H1 (cell line): ENCODE results near the gene TAOK1. TPM values are rescaled to one million over a fixed set of nuclear protein-coding genes. Genes with fewer than 3 reads are reported as not detected.
"Not testable (repeated sequence)": the region's sequence is repeated elsewhere in the genome, so short reads cannot be mapped to it uniquely, and the experiment has no call there.

Source experiments
- CTCF ChIA-PET: fragments of 300-600 bp; sonication (Branson Sonifier 250); formaldehyde crosslinking; loops from one replicate; lab custom pipeline; 2021; ENCODE audit not compliant: partially characterized antibody; lab: Charles Lee
- POLR2A ChIA-PET: fragments of 300-600 bp; sonication (Branson Sonifier 250); formaldehyde crosslinking; loops from one replicate; lab custom pipeline; 2021; ENCODE audit warnings: inconsistent platforms; ENCODE audit not compliant: partially characterized antibody; lab: Charles Lee
- DNase-seq, 2 experiments: peaks; one replicate each; pipeline versions ENCODE4 v3.0.0 to v3.0.0-alpha.2; 2010 to 2022; ENCODE audit warnings: low spot score in 2 of 2, low read depth in 1 of 2, mixed read lengths in 1 of 2
- FAIRE-seq: peaks from 2 replicates; lab custom pipeline; 2011; peaks lifted over from hg19 to GRCh38; lab: Jason Lieb, UNC
- H2AFZ ChIP-seq: 2 replicates; pipeline ENCODE4 v1.8.1; 2012; ENCODE audit warnings: low read length, inconsistent platforms
- H2AK5ac ChIP-seq: 2 replicates; pipeline ENCODE4 v1.6.1; 2013; ENCODE audit warnings: low read depth, low read length
- H2BK120ac ChIP-seq: replicated peaks from 2 replicates; pipeline ENCODE3; 2013; ENCODE audit warnings: low read depth, low read length, inconsistent platforms
- H2BK12ac ChIP-seq: 2 replicates; pipeline ENCODE4 v1.6.1; 2013; ENCODE audit warnings: low read depth, low read length
- H2BK15ac ChIP-seq: 2 replicates; pipeline ENCODE4 v1.6.1; 2013; ENCODE audit warnings: low read length
- H2BK20ac ChIP-seq: 2 replicates; pipeline ENCODE4 v1.6.1; 2013; ENCODE audit warnings: low read length
- H2BK5ac ChIP-seq: 2 replicates; pipeline ENCODE4 v1.6.1; 2013; ENCODE audit warnings: low read depth, low read length
- H3K14ac ChIP-seq: 2 replicates; pipeline ENCODE4 v1.6.1; 2013; ENCODE audit warnings: inconsistent platforms; ENCODE audit not compliant: insufficient read length
- H3K18ac ChIP-seq: 2 replicates; pipeline ENCODE4 v1.6.1; 2013; ENCODE audit warnings: low read length; ENCODE audit errors: extremely low read depth
- H3K23ac ChIP-seq: 2 replicates; pipeline ENCODE4 v1.6.1; 2013; ENCODE audit warnings: inconsistent platforms; ENCODE audit not compliant: insufficient read length
- H3K23me2 ChIP-seq: 2 replicates; pipeline ENCODE4 v1.6.1; 2013; ENCODE audit warnings: low read depth, low read length
- H3K27ac ChIP-seq: 2 replicates; pipeline ENCODE4 v1.6.1; 2011; ENCODE audit warnings: low read depth, low read length, inconsistent platforms
- H3K27me3 ChIP-seq, 4 experiments: replicated peaks in 1 of 4; 1 replicate in 1 of 4; 2 replicates in 3 of 4; pipeline versions ENCODE4 v1.6.1 to v1.8.1; 2011 to 2013; ENCODE audit warnings: low read length in 3 of 4, mild to moderate bottlenecking in 3 of 4, inconsistent platforms in 2 of 4, mixed read lengths in 2 of 4, moderate library complexity in 1 of 4; ENCODE audit not compliant: control insufficient read depth in 3 of 4, insufficient read depth in 3 of 4; ENCODE audit errors: extremely low read depth in 1 of 4
- H3K36me3 ChIP-seq, 4 experiments: 2 replicates each; pipeline versions ENCODE4 v1.6.1 to v1.8.1; 2011 to 2013; ENCODE audit warnings: mild to moderate bottlenecking in 4 of 4, low read length in 3 of 4, moderate library complexity in 2 of 4, control low read depth in 1 of 4, inconsistent platforms in 1 of 4; ENCODE audit not compliant: insufficient read depth in 4 of 4, control insufficient read depth in 2 of 4
- H3K4ac ChIP-seq: replicated peaks from 2 replicates; pipeline ENCODE3; 2013; ENCODE audit warnings: low read length, low read depth, mixed read lengths, inconsistent platforms; ENCODE audit not compliant: insufficient read length
- H3K4me1 ChIP-seq, 4 experiments: replicated peaks in 1 of 4; 1 replicate in 1 of 4; 2 replicates in 3 of 4; pipeline versions ENCODE4 v1.6.1 to v1.8.1; 2011 to 2013; ENCODE audit warnings: low read length in 3 of 4, inconsistent platforms in 2 of 4, mixed read lengths in 1 of 4; ENCODE audit not compliant: insufficient read depth in 4 of 4, control insufficient read depth in 3 of 4
- H3K4me2 ChIP-seq, 2 experiments: 2 replicates each; pipeline versions ENCODE4 v1.6.1 to v1.8.1; 2011 to 2013; ENCODE audit warnings: low read depth in 2 of 2, low read length in 2 of 2, control low read depth in 1 of 2, inconsistent platforms in 1 of 2, mild to moderate bottlenecking in 1 of 2; ENCODE audit not compliant: insufficient read depth in 1 of 2
- H3K4me3 ChIP-seq, 4 experiments: fragments of 200-600, 300-600 bp in 1 of 4; sonication (generic), shearing (Covaris generic), sonication (Bioruptor Twin) in 1 of 4; 2 replicates each; pipeline versions ENCODE4 v1.5.1 to v1.8.1; 2011 to 2016; ENCODE audit warnings: low read length in 4 of 4, low read depth in 3 of 4, control low read depth in 2 of 4, inconsistent platforms in 2 of 4, mild to moderate bottlenecking in 2 of 4, mixed read lengths in 1 of 4, moderate library complexity in 1 of 4; ENCODE audit not compliant: insufficient read depth in 2 of 4; ENCODE audit errors: extremely low read depth in 1 of 4
- H3K56ac ChIP-seq: replicated peaks from 2 replicates; pipeline ENCODE3; 2013; ENCODE audit warnings: low read depth, mild to moderate bottlenecking, mixed read lengths, low read length, inconsistent platforms; ENCODE audit not compliant: insufficient read length
- H3K79me1 ChIP-seq: 2 replicates; pipeline ENCODE4 v1.6.1; 2013; ENCODE audit warnings: low read depth, low read length, control low read depth
- H3K79me2 ChIP-seq, 2 experiments: 2 replicates each; pipeline versions ENCODE4 v1.6.1 to v1.8.1; 2012 to 2013; ENCODE audit warnings: low read length in 2 of 2, mild to moderate bottlenecking in 2 of 2, inconsistent platforms in 1 of 2; ENCODE audit not compliant: insufficient read depth in 2 of 2, control insufficient read depth in 1 of 2
- H3K9ac ChIP-seq, 4 experiments: replicated peaks in 1 of 4; 1 replicate in 1 of 4; 2 replicates in 3 of 4; pipeline versions ENCODE4 v1.6.1 to v1.8.1; 2011 to 2013; ENCODE audit warnings: low read depth in 3 of 4, low read length in 3 of 4, control low read depth in 2 of 4, mild to moderate bottlenecking in 2 of 4, moderate library complexity in 2 of 4, inconsistent platforms in 1 of 4; ENCODE audit errors: extremely low read depth in 1 of 4
- H3K9me3 ChIP-seq, 2 experiments: 2 replicates each; pipeline versions ENCODE4 v1.6.1 to v1.8.1; 2012 to 2013; ENCODE audit warnings: mild to moderate bottlenecking in 2 of 2, moderate library complexity in 2 of 2, control low read depth in 1 of 2, inconsistent platforms in 1 of 2, low read depth in 1 of 2, low read length in 1 of 2, mixed read lengths in 1 of 2; ENCODE audit not compliant: insufficient read depth in 2 of 2
- H4K20me1 ChIP-seq, 2 experiments: replicated peaks in 1 of 2; 2 replicates each; pipeline versions ENCODE3 to v1.8.1; 2011 to 2013; ENCODE audit warnings: inconsistent platforms in 2 of 2, low read length in 2 of 2, mild to moderate bottlenecking in 1 of 2; ENCODE audit not compliant: insufficient read depth in 2 of 2, control insufficient read depth in 1 of 2
- H4K5ac ChIP-seq: 2 replicates; pipeline ENCODE4 v1.6.1; 2013; ENCODE audit warnings: low read length, low read depth, mixed read lengths, inconsistent platforms; ENCODE audit not compliant: insufficient read length
- H4K8ac ChIP-seq: 2 replicates; pipeline ENCODE4 v1.8.0; 2013; ENCODE audit warnings: mild to moderate bottlenecking, moderate library complexity, low read length, inconsistent platforms; ENCODE audit not compliant: insufficient read depth; ENCODE audit errors: extremely low read depth
- H4K91ac ChIP-seq: replicated peaks from 2 replicates; pipeline ENCODE3; 2013; ENCODE audit warnings: low read length, mixed read lengths, inconsistent platforms; ENCODE audit not compliant: insufficient read length
- WGBS, 2 experiments: shearing (Covaris generic) in 1 of 2; methylation state at CpG; one replicate each; pipeline versions ENCODE4 v1.1.6 to v1.1.7; 2013 to 2015; ENCODE audit warnings: low lambda C conversion rate in 2 of 2, mixed read lengths in 2 of 2, inconsistent platforms in 1 of 2, low coverage in 1 of 2, missing lambda C conversion rate in 1 of 2; ENCODE audit not compliant: insufficient replicate concordance in 2 of 2, insufficient coverage in 1 of 2, insufficient read length in 1 of 2; ENCODE audit errors: extremely low coverage in 1 of 2, missing lambda C conversion rate in 1 of 2; 5-methylcytosine and 5-hydroxymethylcytosine counted together
- polyA plus RNA-seq, 7 experiments: library from polyadenylated mRNA; depleted of rRNA in 3 of 7; stranded (reverse) in 5 of 7; unstranded in 2 of 7; fragments of >200 nt in 5 of 7; fragments of 200-250 nt in 2 of 7; gene quantifications; 1 replicate in 5 of 7; 2 replicates in 1 of 7; 4 replicates in 1 of 7; pipeline versions ENCODE4 v1.2.1 to v1.2.3, GENCODE V29; 2011 to 2013; ENCODE audit warnings: missing spikeins in 2 of 7, mixed read lengths in 2 of 7
- total RNA-seq: library from RNA; stranded (reverse); fragmentation: NEBNext Ultra II Directional; extraction: Animal tissue kit (Norgen Biotek cat#: 25700); gene quantifications from 2 replicates; pipeline ENCODE4 v1.2.1, GENCODE V29; 2021

TAOK1 gene
- total and polyA plus RNA-seq, 2 of the 8 experiments (the other 6 are each of a cell fraction or from before 2014, with no cell fraction given), result 12.2 to 90.6 TPM

GRCh38 chr17:29558139-29558538 lies 168.0 kb downstream of the TAOK1 start:
- H2AFZ ChIP-seq, H3K4me3 ChIP-seq, H3K79me2 ChIP-seq, H3K9me3 ChIP-seq, H2BK5ac ChIP-seq, H3K79me1 ChIP-seq, H3K23me2 ChIP-seq, H3K36me3 ChIP-seq, H4K8ac ChIP-seq, H2BK120ac ChIP-seq, FAIRE-seq, H3K56ac ChIP-seq, H3K4me1 ChIP-seq, H3K4ac ChIP-seq, H4K5ac ChIP-seq, H3K14ac ChIP-seq, POLR2A ChIA-PET, H2BK20ac ChIP-seq, H3K18ac ChIP-seq, H2BK15ac ChIP-seq, H4K20me1 ChIP-seq, H2BK12ac ChIP-seq, H4K91ac ChIP-seq, DNase-seq, H3K4me2 ChIP-seq, H3K23ac ChIP-seq, H3K9ac ChIP-seq, H3K27ac ChIP-seq, H2AK5ac ChIP-seq, H3K27me3 ChIP-seq: not testable (repeated sequence)
- CTCF ChIA-PET, result interaction anchor here (1.2 kb wide), 1 partner anchor 14 kb away, joined by 3 read pairs; no protein-coding TSS in a partner anchor
- 93% methylated on average over 5 of the region's 5 CpGs; no CpG with 5 or more reads in 1 of the 2 experiments for WGBS, 2 experiments
